ENCODE results near the gene DCC.

DNA sequence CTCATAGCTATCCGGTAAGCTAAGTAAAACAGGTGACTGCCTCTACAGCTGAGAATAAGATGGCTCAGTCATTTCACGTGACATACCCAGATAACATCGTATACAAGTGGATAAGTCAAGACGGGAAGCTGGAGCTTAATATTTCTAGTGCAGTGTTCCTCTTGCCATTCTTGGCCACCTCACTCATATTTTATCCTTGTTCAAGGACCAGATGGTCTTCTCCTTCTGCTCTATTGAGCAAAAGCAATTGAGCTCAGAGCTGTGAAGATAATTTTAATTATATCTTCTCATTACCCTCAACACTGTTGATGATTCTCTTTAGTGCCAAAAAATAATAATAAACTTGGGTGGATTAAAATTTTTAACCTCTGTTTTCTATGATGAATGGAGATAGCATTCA, 201.1 kb downstream of the DCC start:
- TF ChIP-seq, protein P1, sequence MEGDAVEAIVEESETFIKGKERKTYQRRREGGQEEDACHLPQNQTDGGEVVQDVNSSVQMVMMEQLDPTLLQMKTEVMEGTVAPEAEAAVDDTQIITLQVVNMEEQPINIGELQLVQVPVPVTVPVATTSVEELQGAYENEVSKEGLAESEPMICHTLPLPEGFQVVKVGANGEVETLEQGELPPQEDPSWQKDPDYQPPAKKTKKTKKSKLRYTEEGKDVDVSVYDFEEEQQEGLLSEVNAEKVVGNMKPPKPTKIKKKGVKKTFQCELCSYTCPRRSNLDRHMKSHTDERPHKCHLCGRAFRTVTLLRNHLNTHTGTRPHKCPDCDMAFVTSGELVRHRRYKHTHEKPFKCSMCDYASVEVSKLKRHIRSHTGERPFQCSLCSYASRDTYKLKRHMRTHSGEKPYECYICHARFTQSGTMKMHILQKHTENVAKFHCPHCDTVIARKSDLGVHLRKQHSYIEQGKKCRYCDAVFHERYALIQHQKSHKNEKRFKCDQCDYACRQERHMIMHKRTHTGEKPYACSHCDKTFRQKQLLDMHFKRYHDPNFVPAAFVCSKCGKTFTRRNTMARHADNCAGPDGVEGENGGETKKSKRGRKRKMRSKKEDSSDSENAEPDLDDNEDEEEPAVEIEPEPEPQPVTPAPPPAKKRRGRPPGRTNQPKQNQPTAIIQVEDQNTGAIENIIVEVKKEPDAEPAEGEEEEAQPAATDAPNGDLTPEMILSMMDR (IDR thresholded peaks at IDR 0.05 in 8 of 11, conservative IDR thresholded peaks at IDR 0.05 in 3 of 11), result no peak
- TF ChIP-seq POLR2AphosphoS5 (IDR thresholded peaks at IDR 0.05), result no peak
- TF ChIP-seq POLR2A (IDR thresholded peaks at IDR 0.05), result no peak

Data from spleen (tissue), 7 donors.